IMR-90 (cell line): Measurements from ENCODE around the gene MIPEP. TPM values are rescaled to one million over a fixed set of nuclear protein-coding genes. Genes with fewer than 3 reads are reported as not detected.

Experiments used
- ATAC-seq: fragments of 200-7000 bp; cut with Tn5 transposase; 2 replicates; pipeline ENCODE4 v1.9.1; 2020; ENCODE audit warnings: low read depth, mild to moderate bottlenecking, moderate library complexity
- BruUV-seq: library from RNA; stranded (reverse); fragments of 400-500 nt; replicated peaks from 2 replicates; lab custom pipeline; 2021; lab: Mats Ljungman, UMichigan
- CTCF ChIA-PET: fragments of 300-600 bp; formaldehyde crosslinking; extraction: SDS; loops from one replicate; lab custom pipeline; 2021; ENCODE audit warnings: antibody characterized with exemption; lab: Yijun Ruan, JAX
- POLR2A ChIA-PET: fragments of 300-600 bp; sonication (Branson Sonifier 250); formaldehyde crosslinking; loops from one replicate; lab custom pipeline; 2022; ENCODE audit warnings: antibody characterized with exemption; ENCODE audit not compliant: unreplicated experiment; lab: Charles Lee
- DNase-seq: peaks from one replicate; pipeline ENCODE4 v3.0.0; 2013
- H2AFZ ChIP-seq: replicated peaks from 2 replicates; pipeline ENCODE3; 2013; ENCODE audit warnings: low read length, mild to moderate bottlenecking; ENCODE audit not compliant: poor library complexity
- H2AK5ac ChIP-seq: 2 replicates; pipeline ENCODE4 v1.6.1; 2013; ENCODE audit warnings: low read depth, low read length, inconsistent platforms
- H2AK9ac ChIP-seq: replicated peaks from 2 replicates; pipeline ENCODE3; 2013; ENCODE audit warnings: mild to moderate bottlenecking, low read depth, low read length, moderate library complexity; ENCODE audit not compliant: poor library complexity
- H2BK120ac ChIP-seq: 2 replicates; pipeline ENCODE4 v1.6.1; 2013; ENCODE audit warnings: low read depth, low read length, inconsistent platforms
- H2BK15ac ChIP-seq: 3 replicates; pipeline ENCODE4 v1.6.1; 2013; ENCODE audit warnings: low read depth, low read length, inconsistent platforms
- H2BK20ac ChIP-seq: 2 replicates; pipeline ENCODE4 v1.6.1; 2013; ENCODE audit warnings: low read depth, mild to moderate bottlenecking, inconsistent platforms, low read length, moderate library complexity
- H2BK5ac ChIP-seq: 2 replicates; pipeline ENCODE4 v1.6.1; 2013; ENCODE audit warnings: mild to moderate bottlenecking, low read depth, low read length, inconsistent platforms; ENCODE audit not compliant: poor library complexity, severe bottlenecking
- H3K14ac ChIP-seq: replicated peaks from 2 replicates; pipeline ENCODE4 v1.6.1; 2013; ENCODE audit warnings: low read depth, low read length, inconsistent platforms
- H3K18ac ChIP-seq: 2 replicates; pipeline ENCODE4 v1.6.1; 2013; ENCODE audit warnings: low read depth, low read length, control low read depth
- H3K23ac ChIP-seq: 2 replicates; pipeline ENCODE4 v1.6.1; 2013; ENCODE audit warnings: low read depth, low read length, inconsistent platforms
- H3K27ac ChIP-seq: 2 replicates; pipeline ENCODE4 v1.5.1; 2013; ENCODE audit warnings: mild to moderate bottlenecking, control low read depth, low read length; ENCODE audit not compliant: insufficient read depth
- H3K27me3 ChIP-seq: 2 replicates; pipeline ENCODE4 v1.6.1; 2013; ENCODE audit warnings: low read length; ENCODE audit not compliant: control insufficient read depth, insufficient read depth
- H3K36me3 ChIP-seq: 2 replicates; pipeline ENCODE4 v1.6.1; 2013; ENCODE audit warnings: low read length, mixed read lengths; ENCODE audit not compliant: control insufficient read depth, insufficient read depth
- H3K4ac ChIP-seq: 2 replicates; pipeline ENCODE4 v1.6.1; 2013; ENCODE audit warnings: low read depth, low read length, inconsistent platforms
- H3K4me1 ChIP-seq: 2 replicates; pipeline ENCODE4 v1.6.1; 2013; ENCODE audit warnings: low read length, mixed read lengths; ENCODE audit not compliant: control insufficient read depth, insufficient read depth
- H3K4me2 ChIP-seq: 2 replicates; pipeline ENCODE4 v1.6.1; 2013; ENCODE audit warnings: low read depth, mild to moderate bottlenecking, control low read depth, low read length, moderate library complexity
- H3K4me3 ChIP-seq: 2 replicates; pipeline ENCODE4 v1.5.1; 2013; ENCODE audit warnings: low read depth, mild to moderate bottlenecking, control low read depth, low read length, moderate library complexity; ENCODE audit not compliant: insufficient read depth
- H3K56ac ChIP-seq: 2 replicates; pipeline ENCODE4 v1.6.1; 2013; ENCODE audit warnings: low read length, inconsistent platforms; ENCODE audit not compliant: insufficient read depth; ENCODE audit errors: extremely low read depth
- H3K79me1 ChIP-seq, 2 experiments: 2 replicates each; pipeline ENCODE4 v1.6.1; 2013; ENCODE audit warnings: low read length in 2 of 2, inconsistent platforms in 1 of 2, low read depth in 1 of 2
- H3K9ac ChIP-seq: 2 replicates; pipeline ENCODE4 v1.6.1; 2013; ENCODE audit warnings: low read depth, low read length, control low read depth
- H3K9me1 ChIP-seq: 2 replicates; pipeline ENCODE4 v1.6.1; 2013; ENCODE audit warnings: low read length, inconsistent platforms; ENCODE audit not compliant: insufficient read depth
- H3K9me3 ChIP-seq: 2 replicates; pipeline ENCODE4 v1.6.1; 2013; ENCODE audit warnings: low read length; ENCODE audit not compliant: control insufficient read depth, insufficient read depth
- H4K20me1 ChIP-seq: 2 replicates; pipeline ENCODE4 v1.6.1; 2013; ENCODE audit warnings: low read length, inconsistent platforms; ENCODE audit not compliant: insufficient read depth
- H4K5ac ChIP-seq: 2 replicates; pipeline ENCODE4 v1.6.1; 2013; ENCODE audit warnings: mild to moderate bottlenecking, low read depth, low read length, control low read depth
- H4K8ac ChIP-seq, 2 experiments: 2 replicates each; pipeline ENCODE4 v1.6.1; 2013; ENCODE audit warnings: low read depth in 2 of 2, low read length in 2 of 2, control low read depth in 1 of 2, inconsistent platforms in 1 of 2
- H4K91ac ChIP-seq: 2 replicates; pipeline ENCODE4 v1.6.1; 2013; ENCODE audit warnings: low read depth, low read length, inconsistent platforms; ENCODE audit not compliant: insufficient read depth
- CEBPB ChIP-seq: IDR thresholded peaks from 2 replicates; pipeline ENCODE4 v1.6.1; 2012; ENCODE audit warnings: low read depth, low read length, improper control_type of control experiment
- CHD1 ChIP-seq: IDR thresholded peaks from 2 replicates; pipeline ENCODE4 v1.6.1; 2012; ENCODE audit warnings: low read depth, low read length, improper control_type of control experiment
- CTCF ChIP-seq: conservative IDR thresholded peaks from 2 replicates; pipeline ENCODE4 v1.5.1; 2012; ENCODE audit warnings: mild to moderate bottlenecking, low read depth, low read length, improper control_type of control experiment
- FOS ChIP-seq: fragments of 150-350 bp; IDR thresholded peaks from 2 replicates; pipeline ENCODE4 v1.6.1; 2016; ENCODE audit warnings: low read depth, low read length
- MAFK ChIP-seq: IDR thresholded peaks from 2 replicates; pipeline ENCODE4 v1.6.1; 2012; ENCODE audit warnings: low read depth, low read length, improper control_type of control experiment
- MAZ ChIP-seq: IDR thresholded peaks from 2 replicates; pipeline ENCODE4 v1.6.1; 2012; ENCODE audit warnings: low read depth, mild to moderate bottlenecking, low read length, improper control_type of control experiment, moderate library complexity, borderline replicate concordance
- MXI1 ChIP-seq: IDR thresholded peaks from 2 replicates; pipeline ENCODE4 v1.6.1; 2012; ENCODE audit warnings: low read depth, mild to moderate bottlenecking, low read length, moderate library complexity, borderline replicate concordance
- NFE2L2 ChIP-seq: fragments of 150-350 bp; IDR thresholded peaks from 2 replicates; pipeline ENCODE4 v1.6.1; 2016; ENCODE audit warnings: low read depth, mild to moderate bottlenecking, low read length
- POLR2A ChIP-seq: IDR thresholded peaks from 2 replicates; pipeline ENCODE4 v1.6.1; 2012; ENCODE audit warnings: mild to moderate bottlenecking, low read depth, low read length
- RAD21 ChIP-seq: IDR thresholded peaks from 2 replicates; pipeline ENCODE4 v1.6.1; 2012; ENCODE audit warnings: low read length, improper control_type of control experiment
- RCOR1 ChIP-seq: IDR thresholded peaks from 2 replicates; pipeline ENCODE4 v1.6.1; 2012; ENCODE audit warnings: mild to moderate bottlenecking, low read length, improper control_type of control experiment; ENCODE audit not compliant: insufficient replicate concordance
- RFX5 ChIP-seq: IDR thresholded peaks from 2 replicates; pipeline ENCODE4 v1.8.0; 2012; ENCODE audit warnings: low read depth, mild to moderate bottlenecking, low read length, moderate library complexity
- USF2 ChIP-seq: fragments of 150-350 bp; IDR thresholded peaks from 2 replicates; pipeline ENCODE4 v1.6.1; 2017; ENCODE audit warnings: mild to moderate bottlenecking, antibody characterized with exemption, low read length, low read depth
- WGBS, 2 experiments: methylation state at CpG; one replicate each; pipeline versions ENCODE4 v1.1.5 to v1.1.7; 2013; ENCODE audit warnings: missing lambda C conversion rate in 2 of 2; ENCODE audit not compliant: insufficient read length in 1 of 2; ENCODE audit errors: extremely low coverage in 2 of 2; 5-methylcytosine and 5-hydroxymethylcytosine counted together
- dilution Hi-C: fragments of 300-500 bp; cut with HindIII; formaldehyde crosslinking; loops from one replicate; pipeline ENCODE4 v1.14.3; 2018; ENCODE audit warnings: low sequenced_read_pairs; ENCODE audit not compliant: unreplicated experiment
- in situ Hi-C: fragments of 300-500 bp; cut with MboI; formaldehyde crosslinking; loops from 3 replicates; pipeline ENCODE4 v1.14.3; 2019; ENCODE audit warnings: low sequenced_read_pairs, inconsistent platforms, mixed read lengths
- intact Hi-C: fragments of 100-400 bp; cut with micrococcal nuclease; formaldehyde crosslinking; loops from 2 replicates; pipeline ENCODE4 v1.10.0; 2022
- polyA plus RNA-seq, 3 experiments: library from polyadenylated mRNA; depleted of rRNA; stranded (reverse); fragments of >200 nt; gene quantifications; 2 replicates each; pipeline ENCODE4 v1.2.3, GENCODE V29; 2012; ENCODE audit warnings: low replicate concordance in 1 of 3
- total RNA-seq: library from RNA; depleted of rRNA; stranded (reverse); fragments of >200 nt; gene quantifications from 2 replicates; pipeline ENCODE4 v1.2.3, GENCODE V29; 2012

MIPEP gene
- total and polyA plus RNA-seq, 2 of the 4 experiments (the other 2 are of a cell fraction), result 15.0 to 21.5 TPM

DNA sequence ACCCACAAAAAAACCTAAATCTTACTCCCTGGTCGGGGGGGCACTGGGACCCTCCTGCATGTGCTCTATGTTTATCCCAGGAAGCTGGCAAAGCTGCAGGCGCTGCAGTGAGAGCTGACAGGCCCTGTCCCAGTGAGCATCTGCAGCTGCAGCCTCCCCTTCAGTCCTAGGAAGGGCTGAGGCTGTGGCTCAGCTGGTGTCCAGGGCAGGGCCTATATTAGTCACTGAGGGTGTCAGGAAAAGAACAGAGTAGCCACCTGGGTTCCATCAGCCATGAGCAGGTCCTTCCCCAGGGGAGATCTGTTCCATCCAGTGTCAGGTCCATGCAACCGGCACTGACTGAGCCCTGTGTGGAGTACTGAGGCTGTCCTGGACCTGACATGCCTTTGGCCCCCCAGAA, 198.5 kb downstream of the MIPEP start:
- dilution Hi-C loops, result no loop called here
- 60% methylated on average over 1 of the region's 3 CpGs; no CpG with 5 or more reads in 1 of the 2 experiments for WGBS, 2 experiments
- CTCF ChIA-PET, result no interaction called here
- Histone ChIP-seq H3K27me3 (no peaks in the 10 kb centered on the region), H3K79me1 (no peaks in the 10 kb centered on the region), H3K56ac (no peak overlapping the region), H2BK120ac (peak overlapping the region; percentile 4; the same call in 1 of the 2 replicates), H4K91ac (no peak overlapping the region), H3K9ac (no peak overlapping the region), H2AK9ac (peak overlapping the region; percentile 85), H3K9me1 (no peaks in the 10 kb centered on the region; the same call in 1 of the 2 replicates), H4K20me1 (no peaks in the 10 kb centered on the region), H3K27ac (no peak overlapping the region), H2AK5ac (peak overlapping the region; percentile 27; the same call in 1 of the 2 replicates), H3K14ac (0 out of 2 replicates have a peak overlapping the region, but pooled peaks have one; percentile 40), H3K4me1 (peaks cover 14% of the 10 kb centered on the region), H3K4ac (peak overlapping the region; percentile 15), H3K36me3 (no peaks in the 10 kb centered on the region), H2BK5ac (no peak overlapping the region), H3K9me3 (no peaks in the 10 kb centered on the region), H3K4me2 (no peak overlapping the region), H4K5ac (peak overlapping the region; percentile 15; the same call in 1 of the 2 replicates), H3K18ac (peak overlapping the region; percentile 16; the same call in 1 of the 2 replicates), H2AFZ (no peak overlapping the region), H3K4me3 (no peak overlapping the region), H2BK20ac (peak overlapping the region; percentile 26; the same call in 1 of the 2 replicates), H2BK15ac (0 out of 3 replicates have a peak overlapping the region, but pooled peaks have one; percentile 21), H3K23ac (no peak overlapping the region), H4K8ac (no peak overlapping the region)
- POLR2A ChIA-PET, result no interaction called here
- intact Hi-C loops, result no loop called here
- TF ChIP-seq USF2 (no peak), RFX5 (no peak), RAD21 (no peak), NFE2L2 (no peak), CEBPB (no peak), FOS (no peak), RCOR1 (no peak), CHD1 (no peak), MXI1 (no peak), MAZ (no peak), CTCF (no peak), POLR2A (no peak), MAFK (no peak)
- DNase-seq (no peak), ATAC-seq (peak; percentile 27; the same call in 1 of the 2 replicates)
- in situ Hi-C loops, result no loop called here
- no TSS peak for BruUV-seq
